Measurements from ENCODE around the gene PRG2. TPM values are rescaled to one million over a fixed set of nuclear protein-coding genes. Genes with fewer than 3 reads are reported as not detected.

Gene PRG2
- total and polyA plus RNA-seq, 2 of the 13 experiments (the other 11 are each of a cell fraction or from before 2014, with no cell fraction given) = not detected

GRCh38 chr11:57364851-57365660 lies 25.4 kb downstream of the PRG2 start:
- peaks cover 3 to 14% of the 10 kb centered on the region in 2 experiments; a peak in 3 of 5 replicates for H3K27me3 ChIP-seq (ENCODE audit: control insufficient read depth in 1 of 2, insufficient read depth in 2 of 2, low read length in 2 of 2)
- H3K79me2 ChIP-seq (ENCODE audit: insufficient read depth, low read length) = no peaks in the 10 kb centered on the region
- 0% methylated on average over 5 of the region's 9 CpGs for WGBS (ENCODE audit: low lambda C conversion rate)
- no TSS peak for BruUV-seq (replicated peaks)
- no peak overlapping the region for H2AFZ ChIP-seq (ENCODE audit: low read length)
- H3K9me3 ChIP-seq (ENCODE audit: low read length) = no peaks in the 10 kb centered on the region
- ChIA-PET POLR2A (no interaction called here), CTCF (ENCODE audit: low intra/inter-chr PET ratio, low total read pairs) (no interaction called here)
- in situ Hi-C loops (cut with HindIII; ENCODE audit: extremely low pct_ligation_motif_present, low pct_unique_long_range_greater_than_20kb) = no loop called here
- no peak overlapping the region for H3K9ac ChIP-seq (ENCODE audit: insufficient read depth, low read depth, low read length)
- TF ChIP-seq ZNF558 (CRISPR knock-in tag; IDR thresholded peaks at IDR 0.05; ENCODE audit: borderline replicate concordance) (no peak), ZZZ3 (CRISPR knock-in tag; IDR thresholded peaks at IDR 0.05; ENCODE audit: borderline replicate concordance) (no peak), ZNF709 (CRISPR knock-in tag; IDR thresholded peaks at IDR 0.05) (no peak), ZNF362 (CRISPR knock-in tag; IDR thresholded peaks at IDR 0.05; ENCODE audit: borderline replicate concordance) (no peak), ZNF441 (CRISPR knock-in tag; IDR thresholded peaks at IDR 0.05; ENCODE audit: borderline replicate concordance) (no peak), ZNF513 (CRISPR knock-in tag; conservative IDR thresholded peaks at IDR 0.05) (no peak), GATA4 (IDR thresholded peaks at IDR 0.05; ENCODE audit: borderline replicate concordance, low read depth) (no peak)
- TF ChIP-seq, protein P1, sequence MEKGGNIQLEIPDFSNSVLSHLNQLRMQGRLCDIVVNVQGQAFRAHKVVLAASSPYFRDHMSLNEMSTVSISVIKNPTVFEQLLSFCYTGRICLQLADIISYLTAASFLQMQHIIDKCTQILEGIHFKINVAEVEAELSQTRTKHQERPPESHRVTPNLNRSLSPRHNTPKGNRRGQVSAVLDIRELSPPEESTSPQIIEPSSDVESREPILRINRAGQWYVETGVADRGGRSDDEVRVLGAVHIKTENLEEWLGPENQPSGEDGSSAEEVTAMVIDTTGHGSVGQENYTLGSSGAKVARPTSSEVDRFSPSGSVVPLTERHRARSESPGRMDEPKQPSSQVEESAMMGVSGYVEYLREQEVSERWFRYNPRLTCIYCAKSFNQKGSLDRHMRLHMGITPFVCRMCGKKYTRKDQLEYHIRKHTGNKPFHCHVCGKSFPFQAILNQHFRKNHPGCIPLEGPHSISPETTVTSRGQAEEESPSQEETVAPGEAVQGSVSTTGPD (CRISPR knock-in tag; IDR thresholded peaks at IDR 0.05) = no peak
- TF ChIP-seq, protein P2, sequence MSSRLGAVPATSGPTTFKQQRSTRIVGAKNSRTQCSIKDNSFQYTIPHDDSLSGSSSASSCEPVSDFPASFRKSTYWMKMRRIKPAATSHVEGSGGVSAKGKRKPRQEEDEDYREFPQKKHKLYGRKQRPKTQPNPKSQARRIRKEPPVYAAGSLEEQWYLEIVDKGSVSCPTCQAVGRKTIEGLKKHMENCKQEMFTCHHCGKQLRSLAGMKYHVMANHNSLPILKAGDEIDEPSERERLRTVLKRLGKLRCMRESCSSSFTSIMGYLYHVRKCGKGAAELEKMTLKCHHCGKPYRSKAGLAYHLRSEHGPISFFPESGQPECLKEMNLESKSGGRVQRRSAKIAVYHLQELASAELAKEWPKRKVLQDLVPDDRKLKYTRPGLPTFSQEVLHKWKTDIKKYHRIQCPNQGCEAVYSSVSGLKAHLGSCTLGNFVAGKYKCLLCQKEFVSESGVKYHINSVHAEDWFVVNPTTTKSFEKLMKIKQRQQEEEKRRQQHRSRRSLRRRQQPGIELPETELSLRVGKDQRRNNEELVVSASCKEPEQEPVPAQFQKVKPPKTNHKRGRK (CRISPR knock-in tag; IDR thresholded peaks at IDR 0.05) = no peak
- TF ChIP-seq, protein P3, sequence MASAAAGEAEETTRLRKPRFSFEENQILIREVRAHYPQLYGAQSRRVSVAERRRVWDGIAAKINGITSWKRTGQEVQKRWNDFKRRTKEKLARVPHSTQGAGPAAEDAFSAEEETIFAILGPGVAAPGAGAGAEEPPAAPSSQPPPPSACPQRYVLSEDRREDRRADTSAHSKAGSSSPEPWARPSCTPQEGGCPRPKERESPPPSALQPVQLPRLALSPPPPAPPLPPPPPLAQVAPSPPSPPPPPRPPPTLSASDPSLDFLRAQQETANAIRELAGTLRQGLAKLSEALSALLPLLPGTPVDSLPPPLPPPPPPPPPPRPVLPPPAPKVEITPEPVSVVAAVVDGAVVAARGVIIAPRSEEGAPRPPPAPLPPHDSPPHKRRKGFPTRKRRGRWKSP (CRISPR knock-in tag; IDR thresholded peaks at IDR 0.05) = no peak
- TF ChIP-seq, protein P4, sequence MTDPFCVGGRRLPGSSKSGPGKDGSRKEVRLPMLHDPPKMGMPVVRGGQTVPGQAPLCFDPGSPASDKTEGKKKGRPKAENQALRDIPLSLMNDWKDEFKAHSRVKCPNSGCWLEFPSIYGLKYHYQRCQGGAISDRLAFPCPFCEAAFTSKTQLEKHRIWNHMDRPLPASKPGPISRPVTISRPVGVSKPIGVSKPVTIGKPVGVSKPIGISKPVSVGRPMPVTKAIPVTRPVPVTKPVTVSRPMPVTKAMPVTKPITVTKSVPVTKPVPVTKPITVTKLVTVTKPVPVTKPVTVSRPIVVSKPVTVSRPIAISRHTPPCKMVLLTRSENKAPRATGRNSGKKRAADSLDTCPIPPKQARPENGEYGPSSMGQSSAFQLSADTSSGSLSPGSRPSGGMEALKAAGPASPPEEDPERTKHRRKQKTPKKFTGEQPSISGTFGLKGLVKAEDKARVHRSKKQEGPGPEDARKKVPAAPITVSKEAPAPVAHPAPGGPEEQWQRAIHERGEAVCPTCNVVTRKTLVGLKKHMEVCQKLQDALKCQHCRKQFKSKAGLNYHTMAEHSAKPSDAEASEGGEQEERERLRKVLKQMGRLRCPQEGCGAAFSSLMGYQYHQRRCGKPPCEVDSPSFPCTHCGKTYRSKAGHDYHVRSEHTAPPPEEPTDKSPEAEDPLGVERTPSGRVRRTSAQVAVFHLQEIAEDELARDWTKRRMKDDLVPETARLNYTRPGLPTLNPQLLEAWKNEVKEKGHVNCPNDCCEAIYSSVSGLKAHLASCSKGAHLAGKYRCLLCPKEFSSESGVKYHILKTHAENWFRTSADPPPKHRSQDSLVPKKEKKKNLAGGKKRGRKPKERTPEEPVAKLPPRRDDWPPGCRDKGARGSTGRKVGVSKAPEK (CRISPR knock-in tag; IDR thresholded peaks at IDR 0.05; ENCODE audit: borderline replicate concordance) = no peak
- no peaks in the 10 kb centered on the region for H3K36me3 ChIP-seq (replicated peaks in 1 of 2; ENCODE audit: control insufficient read depth in 1 of 2, insufficient read depth in 2 of 2, low read length in 2 of 2)
- H3K27ac ChIP-seq (ENCODE audit: extremely low read length, insufficient read depth, low read length) = no peak overlapping the region
- intact Hi-C loops (cut with micrococcal nuclease; ENCODE audit: unreplicated experiment) = no loop called here
- no peaks in the 10 kb centered on the region for H4K20me1 ChIP-seq (ENCODE audit: insufficient read depth, low read length)
- H3K4me3 ChIP-seq (replicated peaks in 1 of 3; ENCODE audit: insufficient read depth in 1 of 3, low read depth in 2 of 3, low read length in 3 of 3) = no peak overlapping the region
- H3K4me2 ChIP-seq (ENCODE audit: low read depth, low read length) = no peak overlapping the region
- FAIRE-seq (no peak), DNase-seq (ENCODE audit: low spot score) (no peak), ATAC-seq (no peak)
- peaks cover 8% of the 10 kb centered on the region for H3K4me1 ChIP-seq (ENCODE audit: insufficient read depth, low read length)
